IMR-90 (cell line): ENCODE results near the gene CLMP. TPM values are rescaled to one million over a fixed set of nuclear protein-coding genes. Genes with fewer than 3 reads are reported as not detected.

ENCODE experiments used
- ATAC-seq: fragments of 200-7000 bp; cut with Tn5 transposase; 2 replicates; pipeline ENCODE4 v1.9.1; 2020; ENCODE audit warnings: low read depth, mild to moderate bottlenecking, moderate library complexity
- BruUV-seq: library from RNA; stranded (reverse); fragments of 400-500 nt; replicated peaks from 2 replicates; lab custom pipeline; 2021; lab: Mats Ljungman, UMichigan
- CTCF ChIA-PET: fragments of 300-600 bp; formaldehyde crosslinking; extraction: SDS; loops from one replicate; lab custom pipeline; 2021; ENCODE audit warnings: antibody characterized with exemption; lab: Yijun Ruan, JAX
- POLR2A ChIA-PET: fragments of 300-600 bp; sonication (Branson Sonifier 250); formaldehyde crosslinking; loops from one replicate; lab custom pipeline; 2022; ENCODE audit warnings: antibody characterized with exemption; ENCODE audit not compliant: unreplicated experiment; lab: Charles Lee
- DNase-seq: peaks from one replicate; pipeline ENCODE4 v3.0.0; 2013
- H2AFZ ChIP-seq: replicated peaks from 2 replicates; pipeline ENCODE3; 2013; ENCODE audit warnings: low read length, mild to moderate bottlenecking; ENCODE audit not compliant: poor library complexity
- H2AK5ac ChIP-seq: 2 replicates; pipeline ENCODE4 v1.6.1; 2013; ENCODE audit warnings: low read depth, low read length, inconsistent platforms
- H2AK9ac ChIP-seq: replicated peaks from 2 replicates; pipeline ENCODE3; 2013; ENCODE audit warnings: mild to moderate bottlenecking, low read depth, low read length, moderate library complexity; ENCODE audit not compliant: poor library complexity
- H2BK120ac ChIP-seq: 2 replicates; pipeline ENCODE4 v1.6.1; 2013; ENCODE audit warnings: low read depth, low read length, inconsistent platforms
- H2BK15ac ChIP-seq: 3 replicates; pipeline ENCODE4 v1.6.1; 2013; ENCODE audit warnings: low read depth, low read length, inconsistent platforms
- H2BK20ac ChIP-seq: 2 replicates; pipeline ENCODE4 v1.6.1; 2013; ENCODE audit warnings: low read depth, mild to moderate bottlenecking, inconsistent platforms, low read length, moderate library complexity
- H2BK5ac ChIP-seq: 2 replicates; pipeline ENCODE4 v1.6.1; 2013; ENCODE audit warnings: mild to moderate bottlenecking, low read depth, low read length, inconsistent platforms; ENCODE audit not compliant: poor library complexity, severe bottlenecking
- H3K14ac ChIP-seq: replicated peaks from 2 replicates; pipeline ENCODE4 v1.6.1; 2013; ENCODE audit warnings: low read depth, low read length, inconsistent platforms
- H3K18ac ChIP-seq: 2 replicates; pipeline ENCODE4 v1.6.1; 2013; ENCODE audit warnings: low read depth, low read length, control low read depth
- H3K23ac ChIP-seq: 2 replicates; pipeline ENCODE4 v1.6.1; 2013; ENCODE audit warnings: low read depth, low read length, inconsistent platforms
- H3K27ac ChIP-seq: 2 replicates; pipeline ENCODE4 v1.5.1; 2013; ENCODE audit warnings: mild to moderate bottlenecking, control low read depth, low read length; ENCODE audit not compliant: insufficient read depth
- H3K27me3 ChIP-seq: 2 replicates; pipeline ENCODE4 v1.6.1; 2013; ENCODE audit warnings: low read length; ENCODE audit not compliant: control insufficient read depth, insufficient read depth
- H3K36me3 ChIP-seq: 2 replicates; pipeline ENCODE4 v1.6.1; 2013; ENCODE audit warnings: low read length, mixed read lengths; ENCODE audit not compliant: control insufficient read depth, insufficient read depth
- H3K4ac ChIP-seq: 2 replicates; pipeline ENCODE4 v1.6.1; 2013; ENCODE audit warnings: low read depth, low read length, inconsistent platforms
- H3K4me1 ChIP-seq: 2 replicates; pipeline ENCODE4 v1.6.1; 2013; ENCODE audit warnings: low read length, mixed read lengths; ENCODE audit not compliant: control insufficient read depth, insufficient read depth
- H3K4me2 ChIP-seq: 2 replicates; pipeline ENCODE4 v1.6.1; 2013; ENCODE audit warnings: low read depth, mild to moderate bottlenecking, control low read depth, low read length, moderate library complexity
- H3K4me3 ChIP-seq: 2 replicates; pipeline ENCODE4 v1.5.1; 2013; ENCODE audit warnings: low read depth, mild to moderate bottlenecking, control low read depth, low read length, moderate library complexity; ENCODE audit not compliant: insufficient read depth
- H3K56ac ChIP-seq: 2 replicates; pipeline ENCODE4 v1.6.1; 2013; ENCODE audit warnings: low read length, inconsistent platforms; ENCODE audit not compliant: insufficient read depth; ENCODE audit errors: extremely low read depth
- H3K79me1 ChIP-seq, 2 experiments: 2 replicates each; pipeline ENCODE4 v1.6.1; 2013; ENCODE audit warnings: low read length in 2 of 2, inconsistent platforms in 1 of 2, low read depth in 1 of 2
- H3K9ac ChIP-seq: 2 replicates; pipeline ENCODE4 v1.6.1; 2013; ENCODE audit warnings: low read depth, low read length, control low read depth
- H3K9me1 ChIP-seq: 2 replicates; pipeline ENCODE4 v1.6.1; 2013; ENCODE audit warnings: low read length, inconsistent platforms; ENCODE audit not compliant: insufficient read depth
- H3K9me3 ChIP-seq: 2 replicates; pipeline ENCODE4 v1.6.1; 2013; ENCODE audit warnings: low read length; ENCODE audit not compliant: control insufficient read depth, insufficient read depth
- H4K20me1 ChIP-seq: 2 replicates; pipeline ENCODE4 v1.6.1; 2013; ENCODE audit warnings: low read length, inconsistent platforms; ENCODE audit not compliant: insufficient read depth
- H4K5ac ChIP-seq: 2 replicates; pipeline ENCODE4 v1.6.1; 2013; ENCODE audit warnings: mild to moderate bottlenecking, low read depth, low read length, control low read depth
- H4K8ac ChIP-seq, 2 experiments: 2 replicates each; pipeline ENCODE4 v1.6.1; 2013; ENCODE audit warnings: low read depth in 2 of 2, low read length in 2 of 2, control low read depth in 1 of 2, inconsistent platforms in 1 of 2
- H4K91ac ChIP-seq: 2 replicates; pipeline ENCODE4 v1.6.1; 2013; ENCODE audit warnings: low read depth, low read length, inconsistent platforms; ENCODE audit not compliant: insufficient read depth
- BHLHE40 ChIP-seq: fragments of 150-350 bp; IDR thresholded peaks from 2 replicates; pipeline ENCODE4 v1.6.1; 2016; ENCODE audit warnings: mild to moderate bottlenecking, low read depth, low read length
- FOS ChIP-seq: fragments of 150-350 bp; IDR thresholded peaks from 2 replicates; pipeline ENCODE4 v1.6.1; 2016; ENCODE audit warnings: low read depth, low read length
- MAFK ChIP-seq: IDR thresholded peaks from 2 replicates; pipeline ENCODE4 v1.6.1; 2012; ENCODE audit warnings: low read depth, low read length, improper control_type of control experiment
- RAD21 ChIP-seq: IDR thresholded peaks from 2 replicates; pipeline ENCODE4 v1.6.1; 2012; ENCODE audit warnings: low read length, improper control_type of control experiment
- RCOR1 ChIP-seq: IDR thresholded peaks from 2 replicates; pipeline ENCODE4 v1.6.1; 2012; ENCODE audit warnings: mild to moderate bottlenecking, low read length, improper control_type of control experiment; ENCODE audit not compliant: insufficient replicate concordance
- WGBS, 2 experiments: methylation state at CpG; one replicate each; pipeline versions ENCODE4 v1.1.5 to v1.1.7; 2013; ENCODE audit warnings: missing lambda C conversion rate in 2 of 2; ENCODE audit not compliant: insufficient read length in 1 of 2; ENCODE audit errors: extremely low coverage in 2 of 2; 5-methylcytosine and 5-hydroxymethylcytosine counted together
- dilution Hi-C: fragments of 300-500 bp; cut with HindIII; formaldehyde crosslinking; loops from one replicate; pipeline ENCODE4 v1.14.3; 2018; ENCODE audit warnings: low sequenced_read_pairs; ENCODE audit not compliant: unreplicated experiment
- in situ Hi-C: fragments of 300-500 bp; cut with MboI; formaldehyde crosslinking; loops from 3 replicates; pipeline ENCODE4 v1.14.3; 2019; ENCODE audit warnings: low sequenced_read_pairs, inconsistent platforms, mixed read lengths
- intact Hi-C: fragments of 100-400 bp; cut with micrococcal nuclease; formaldehyde crosslinking; loops from 2 replicates; pipeline ENCODE4 v1.10.0; 2022
- polyA plus RNA-seq, 3 experiments: library from polyadenylated mRNA; depleted of rRNA; stranded (reverse); fragments of >200 nt; gene quantifications; 2 replicates each; pipeline ENCODE4 v1.2.3, GENCODE V29; 2012; ENCODE audit warnings: low replicate concordance in 1 of 3
- total RNA-seq: library from RNA; depleted of rRNA; stranded (reverse); fragments of >200 nt; gene quantifications from 2 replicates; pipeline ENCODE4 v1.2.3, GENCODE V29; 2012

The CLMP gene
- total and polyA plus RNA-seq, 2 of the 4 experiments (the other 2 are of a cell fraction) = 54.7 to 95.7 TPM

GRCh38 chr11:123211149-123211852, 16.3 kb upstream of the CLMP start:
- Histone ChIP-seq H3K36me3 (no peaks in the 10 kb centered on the region), H3K4me1 (peaks cover 11% of the 10 kb centered on the region), H3K79me1 (no peaks in the 10 kb centered on the region), H3K4me2 (no peak overlapping the region), H4K20me1 (no peaks in the 10 kb centered on the region), H3K56ac (no peak overlapping the region), H4K5ac (no peak overlapping the region), H3K4ac (peak overlapping the region; percentile 52), H2BK20ac (peak overlapping the region; percentile 69), H3K23ac (peak overlapping the region; percentile 62; the same call in 1 of the 2 replicates), H4K8ac (peak overlapping the region; percentile 54 to 70; a peak in 1 of 4 replicates), H3K9me1 (peaks cover 10% of the 10 kb centered on the region), H2AK9ac (peak overlapping the region; percentile 83), H2BK5ac (no peak overlapping the region), H3K4me3 (no peak overlapping the region), H3K9ac (no peak overlapping the region), H3K9me3 (no peaks in the 10 kb centered on the region), H2BK120ac (peak overlapping the region; percentile 76), H3K27ac (no peak overlapping the region), H2BK15ac (peak overlapping the region; percentile 95), H3K27me3 (no peaks in the 10 kb centered on the region), H2AFZ (peak overlapping the region; percentile 75), H3K18ac (peak overlapping the region; percentile 36; the same call in 1 of the 2 replicates), H2AK5ac (peak overlapping the region; percentile 77), H3K14ac (peak overlapping the region; percentile 72; the same call in 1 of the 2 replicates), H4K91ac (peak overlapping the region; percentile 38)
- in situ Hi-C loops = no loop called here
- intact Hi-C loops = no loop called here
- DNase-seq = no peak
- ChIA-PET POLR2A (no interaction called here), CTCF (interaction anchor here (1.7 kb wide), 1 partner anchor 36 kb away, joined by 4 read pairs; no protein-coding TSS in a partner anchor)
- TF ChIP-seq MAFK (no peak), RAD21 (no peak), FOS (no peak), RCOR1 (no peak), BHLHE40 (no peak)
- dilution Hi-C loops = no loop called here
- BruUV-seq = no TSS peak
- WGBS, 2 experiments = 10% methylated on average over 2 of the region's 11 CpGs; no CpG with 5 or more reads in 1 of the 2 experiments
- no peak for ATAC-seq
